Chondrocyte (in vitro differentiated cells): ENCODE data around the gene MPPED2. TPM values are rescaled to one million over a fixed set of nuclear protein-coding genes. Genes with fewer than 3 reads are reported as not detected.

Experiments
- DNase-seq: peaks from one replicate; pipeline ENCODE4 v3.0.0; 2021; ENCODE audit warnings: mixed read lengths, low spot score
- H3K27ac Mint-ChIP-seq: one replicate; pipeline ENCODE4 v1.8.0; 2021; ENCODE audit warnings: mild to moderate bottlenecking, moderate library complexity, mixed read lengths; ENCODE audit not compliant: unreplicated experiment
- H3K27me3 Mint-ChIP-seq: 2 replicates; pipeline ENCODE4 v1.8.0; 2021; ENCODE audit warnings: low read depth, mixed read lengths
- H3K36me3 Mint-ChIP-seq: 2 replicates; pipeline ENCODE4 v1.8.0; 2021; ENCODE audit warnings: low read depth, mixed read lengths
- H3K4me1 Mint-ChIP-seq: 2 replicates; pipeline ENCODE4 v1.8.0; 2021; ENCODE audit warnings: low read depth, mild to moderate bottlenecking, mixed read lengths
- H3K4me3 Mint-ChIP-seq: one replicate; pipeline ENCODE4 v1.8.0; 2021; ENCODE audit warnings: mild to moderate bottlenecking, moderate library complexity, mixed read lengths; ENCODE audit not compliant: unreplicated experiment
- H3K9me3 Mint-ChIP-seq: 2 replicates; pipeline ENCODE4 v1.8.0; 2021; ENCODE audit warnings: low read depth, mixed read lengths
- total RNA-seq: library from RNA; stranded (reverse); gene quantifications from 3 replicates; pipeline ENCODE4 v1.2.1, GENCODE V29; 2021
- TF ChIP-seq, protein P1 (sequence below): fragments of 200-600 bp; sonication (generic); IDR thresholded peaks from 2 replicates; pipeline ENCODE4 v1.5.0; 2021; ENCODE audit warnings: antibody characterized with exemption, mild to moderate bottlenecking, moderate library complexity

The MPPED2 gene
- total RNA-seq, 1 donor from 2014 or later, result not detected

DNA sequence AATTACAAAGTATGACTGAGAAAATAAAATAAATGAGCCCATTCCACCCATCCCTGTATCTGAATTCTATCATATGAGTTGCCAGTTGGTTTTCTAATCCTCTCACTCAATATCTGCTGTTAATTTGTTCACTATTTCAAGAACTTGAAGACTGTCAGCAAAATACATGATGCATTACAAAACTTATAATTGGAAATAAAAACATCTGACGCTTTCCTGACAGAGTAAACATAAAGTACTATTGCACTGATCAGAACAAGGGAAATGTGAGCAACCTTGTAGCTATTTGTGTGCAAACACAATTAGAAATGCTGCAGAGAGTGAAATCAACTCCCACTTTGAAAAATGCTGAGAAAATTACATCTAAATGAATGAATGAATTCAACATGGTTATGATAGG lies 97.1 kb downstream of the MPPED2 start:
- Mint-ChIP-seq H3K4me1 (peaks cover 22% of the 10 kb centered on the region), H3K4me3 (no peak overlapping the region), H3K27ac (peak overlapping the region; percentile 28), H3K9me3 (no peaks in the 10 kb centered on the region), H3K27me3 (peaks cover 17% of the 10 kb centered on the region), H3K36me3 (no peaks in the 10 kb centered on the region)
- no peak for DNase-seq
- TF ChIP-seq, protein P1, sequence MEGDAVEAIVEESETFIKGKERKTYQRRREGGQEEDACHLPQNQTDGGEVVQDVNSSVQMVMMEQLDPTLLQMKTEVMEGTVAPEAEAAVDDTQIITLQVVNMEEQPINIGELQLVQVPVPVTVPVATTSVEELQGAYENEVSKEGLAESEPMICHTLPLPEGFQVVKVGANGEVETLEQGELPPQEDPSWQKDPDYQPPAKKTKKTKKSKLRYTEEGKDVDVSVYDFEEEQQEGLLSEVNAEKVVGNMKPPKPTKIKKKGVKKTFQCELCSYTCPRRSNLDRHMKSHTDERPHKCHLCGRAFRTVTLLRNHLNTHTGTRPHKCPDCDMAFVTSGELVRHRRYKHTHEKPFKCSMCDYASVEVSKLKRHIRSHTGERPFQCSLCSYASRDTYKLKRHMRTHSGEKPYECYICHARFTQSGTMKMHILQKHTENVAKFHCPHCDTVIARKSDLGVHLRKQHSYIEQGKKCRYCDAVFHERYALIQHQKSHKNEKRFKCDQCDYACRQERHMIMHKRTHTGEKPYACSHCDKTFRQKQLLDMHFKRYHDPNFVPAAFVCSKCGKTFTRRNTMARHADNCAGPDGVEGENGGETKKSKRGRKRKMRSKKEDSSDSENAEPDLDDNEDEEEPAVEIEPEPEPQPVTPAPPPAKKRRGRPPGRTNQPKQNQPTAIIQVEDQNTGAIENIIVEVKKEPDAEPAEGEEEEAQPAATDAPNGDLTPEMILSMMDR, result no peak

DNA sequence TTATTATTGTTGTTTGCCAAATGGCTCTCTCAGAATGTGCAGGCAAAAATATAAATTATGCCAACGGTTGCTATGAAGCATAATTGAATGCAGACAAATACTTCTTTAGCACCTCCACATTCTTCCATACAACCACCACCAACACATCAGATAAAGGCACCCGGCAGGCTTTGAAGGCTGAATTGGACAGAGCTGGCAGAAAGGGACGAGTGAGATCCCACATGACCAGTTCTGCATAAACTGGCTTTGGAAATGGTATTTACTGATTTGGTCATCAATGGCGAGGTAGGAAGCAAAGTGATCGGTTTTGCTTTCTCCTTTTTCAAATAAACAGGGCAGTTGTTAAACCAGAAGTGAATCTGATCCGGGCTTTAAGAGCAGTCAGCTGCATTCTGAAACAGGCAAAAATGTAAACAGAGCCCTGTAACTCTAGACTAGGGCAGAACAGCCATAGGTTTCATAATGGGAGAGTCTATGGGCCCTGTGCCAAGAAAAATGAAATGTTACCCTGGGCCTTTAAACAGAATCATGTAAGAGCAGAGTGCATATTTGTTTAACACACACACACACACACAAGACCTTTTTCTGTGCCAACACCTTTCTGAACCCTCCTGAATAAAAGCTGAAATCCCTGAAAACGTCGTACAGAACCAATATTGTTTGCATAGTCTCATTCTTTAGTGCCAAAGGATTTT lies 97.7 kb downstream of the MPPED2 start:
- peak overlapping the region; percentile 28 for H3K27ac Mint-ChIP-seq
- no peak for DNase-seq
- peaks cover 22% of the 10 kb centered on the region for H3K4me1 Mint-ChIP-seq
- TF ChIP-seq, protein P1, result no peak
- no peaks in the 10 kb centered on the region for H3K36me3 Mint-ChIP-seq
- no peaks in the 10 kb centered on the region for H3K9me3 Mint-ChIP-seq
- H3K27me3 Mint-ChIP-seq, result peaks cover 17% of the 10 kb centered on the region
- peak overlapping the region; percentile 33 for H3K4me3 Mint-ChIP-seq

DNA sequence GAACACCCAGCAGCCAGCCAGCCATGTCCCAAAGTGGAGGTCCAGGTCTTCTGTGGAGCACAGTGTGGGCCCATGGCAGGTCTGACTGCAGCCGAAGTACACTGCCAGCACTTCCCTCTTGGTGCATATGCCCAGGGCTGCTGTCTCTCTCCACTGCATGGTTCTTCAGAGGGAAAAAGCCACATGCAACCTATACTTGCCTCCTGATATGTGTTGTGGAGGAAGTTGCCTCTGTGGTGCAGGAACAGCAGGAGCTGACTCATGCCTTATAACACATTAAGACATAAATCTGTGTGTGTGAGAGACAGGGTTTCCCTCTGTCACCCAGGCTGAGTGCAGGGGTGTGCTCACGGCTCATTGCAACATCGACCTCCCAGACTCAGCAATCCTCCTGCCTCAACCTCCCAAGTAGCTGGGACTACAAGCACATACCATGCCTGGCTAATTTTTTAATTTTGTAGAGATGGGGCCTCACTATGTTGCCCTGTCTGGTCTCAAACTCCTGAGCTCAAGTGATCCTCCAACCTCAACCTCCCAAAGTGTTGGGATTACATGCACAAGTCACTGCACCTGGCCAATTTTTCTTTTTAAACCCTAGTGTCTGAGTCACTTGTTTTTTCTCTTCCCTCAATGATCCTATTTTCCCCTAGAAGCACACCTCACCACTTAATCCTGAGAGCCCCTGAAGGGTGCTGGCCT lies 98.8 kb downstream of the MPPED2 start:
- DNase-seq, result no peak
- no peaks in the 10 kb centered on the region for H3K9me3 Mint-ChIP-seq
- TF ChIP-seq, protein P1, result no peak
- no peak overlapping the region for H3K4me3 Mint-ChIP-seq
- peaks cover 25% of the 10 kb centered on the region for H3K4me1 Mint-ChIP-seq
- H3K27me3 Mint-ChIP-seq, result peaks cover 17% of the 10 kb centered on the region
- H3K27ac Mint-ChIP-seq, result peak overlapping the region; percentile 17
- H3K36me3 Mint-ChIP-seq, result no peaks in the 10 kb centered on the region

DNA sequence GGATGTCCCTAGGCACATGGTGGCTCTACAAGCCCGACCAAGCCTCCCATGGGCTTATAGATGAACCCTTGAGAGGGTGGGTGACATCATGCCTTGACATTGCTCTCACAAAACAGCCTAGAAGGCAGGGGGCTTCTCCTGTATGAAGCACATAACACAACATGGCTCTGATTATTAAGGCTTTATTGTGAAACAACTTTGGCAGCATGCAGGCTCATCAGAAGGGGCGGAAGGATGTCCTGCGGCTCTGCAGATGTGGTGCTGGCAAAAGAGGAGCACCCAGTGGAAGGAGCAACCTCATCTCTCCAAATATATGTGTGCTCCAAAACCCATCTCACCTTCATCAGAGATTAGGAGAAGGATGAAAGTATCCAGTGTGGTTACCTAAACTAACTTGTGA lies 100.4 kb downstream of the MPPED2 start:
- DNase-seq, result no peak
- H3K4me3 Mint-ChIP-seq, result no peak overlapping the region
- H3K27me3 Mint-ChIP-seq, result peaks cover 8% of the 10 kb centered on the region
- no peaks in the 10 kb centered on the region for H3K36me3 Mint-ChIP-seq
- TF ChIP-seq, protein P1, result no peak
- H3K4me1 Mint-ChIP-seq, result peaks cover 39% of the 10 kb centered on the region
- no peaks in the 10 kb centered on the region for H3K9me3 Mint-ChIP-seq
- no peak overlapping the region for H3K27ac Mint-ChIP-seq

DNA sequence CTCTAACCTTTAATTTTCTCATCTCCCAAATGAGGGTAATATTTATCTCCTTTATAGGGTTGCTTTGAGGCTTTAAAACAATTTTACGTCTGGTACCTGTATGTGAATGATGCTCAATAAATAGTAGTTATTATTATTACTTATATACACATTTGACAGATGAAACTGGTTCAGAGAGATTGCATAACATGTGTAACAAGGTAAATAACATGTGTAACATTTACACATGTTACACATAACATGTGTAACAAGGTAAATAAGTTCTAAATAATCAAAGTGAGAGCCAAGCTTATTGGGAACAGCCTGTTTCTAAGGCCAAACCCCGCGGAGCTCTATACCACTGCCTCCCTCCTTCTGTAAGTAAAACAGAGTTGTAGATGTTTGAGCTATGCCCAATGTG lies 100.9 kb downstream of the MPPED2 start:
- H3K27me3 Mint-ChIP-seq, result peaks cover 8% of the 10 kb centered on the region
- H3K9me3 Mint-ChIP-seq, result no peaks in the 10 kb centered on the region
- H3K4me1 Mint-ChIP-seq, result peaks cover 39% of the 10 kb centered on the region
- no peak for DNase-seq
- no peak overlapping the region for H3K27ac Mint-ChIP-seq
- TF ChIP-seq, protein P1, result no peak
- H3K36me3 Mint-ChIP-seq, result no peaks in the 10 kb centered on the region
- H3K4me3 Mint-ChIP-seq, result no peak overlapping the region
